Activated naive CD4-positive, alpha-beta T cell treated with anti-CD3 and anti-CD28 coated beads, Interleukin-2, amount 50 U/mL, for 16 hours (primary cell): ENCODE results near the gene PIK3CA.
"Not testable (repeated sequence)": the region's sequence is repeated elsewhere in the genome, so short reads cannot be mapped to it uniquely, and the experiment has no call there.

Source experiments
- DNase-seq: peaks from one replicate; pipeline ENCODE4 v3.0.0-alpha.2; 2020

Gene PIK3CA

GRCh38 chr3:179147873-179148615, at the start of gene PIK3CA:
TSS of gene PIK3CA (plus strand) at chr3:179148357. CDS start at chr3:179198826, 50,469 bp downstream.
- DNase-seq: peak; percentile 93

- DNase-seq: no peak
Measured at GRCh38 chr3:179098388-179099077, 49.6 kb upstream of the PIK3CA start.

GRCh38 chr3:179100652-179101051, 47.5 kb upstream of the PIK3CA start:
- DNase-seq: no peak

GRCh38 chr3:179105881-179106280, 42.3 kb upstream of the PIK3CA start:
- DNase-seq: no peak

GRCh38 chr3:179107617-179108016, 40.5 kb upstream of the PIK3CA start:
- DNase-seq: no peak

- no peak for DNase-seq
Measured at GRCh38 chr3:179108086-179108485, 40.1 kb upstream of the PIK3CA start.

GRCh38 chr3:179113903-179114302, 34.3 kb upstream of the PIK3CA start:
- no peak for DNase-seq

- not testable (repeated sequence) for DNase-seq
Measured at GRCh38 chr3:179115444-179115843, 32.7 kb upstream of the PIK3CA start.

GRCh38 chr3:179116816-179117215, 31.3 kb upstream of the PIK3CA start:
- DNase-seq: no peak

- not testable (repeated sequence) for DNase-seq
Measured at GRCh38 chr3:179132191-179132890, 15.8 kb upstream of the PIK3CA start.

- no peak for DNase-seq
Measured at GRCh38 chr3:179133575-179133974, 14.6 kb upstream of the PIK3CA start.

GRCh38 chr3:179136195-179136594, 12.0 kb upstream of the PIK3CA start:
- DNase-seq: no peak

GRCh38 chr3:179141890-179142289, 6.3 kb upstream of the PIK3CA start:
- DNase-seq: no peak

- no peak for DNase-seq
Measured at GRCh38 chr3:179146911-179147513, 1.1 kb upstream of the PIK3CA start.

GRCh38 chr3:179147514-179147872, 664 bp upstream of the PIK3CA start:
- DNase-seq: peak; percentile 48

- DNase-seq: peak; percentile 71
Measured at GRCh38 chr3:179148616-179149405, 654 bp downstream of the PIK3CA start.

- DNase-seq: peak; percentile 52
Measured at GRCh38 chr3:179149406-179149867, 1.3 kb downstream of the PIK3CA start.

GRCh38 chr3:179149951-179150350, 1.8 kb downstream of the PIK3CA start:
- DNase-seq: no peak

- no peak for DNase-seq
Measured at GRCh38 chr3:179150610-179151009, 2.5 kb downstream of the PIK3CA start.

- DNase-seq: no peak
Measured at GRCh38 chr3:179151474-179151873, 3.3 kb downstream of the PIK3CA start.

- DNase-seq: no peak
Measured at GRCh38 chr3:179156170-179156569, 8.0 kb downstream of the PIK3CA start.

GRCh38 chr3:179156775-179157174, 8.6 kb downstream of the PIK3CA start:
- no peak for DNase-seq
